GM18867 (cell line): ENCODE results near the gene PXYLP1.

Experiments used
- ATAC-seq: cut with Tn5 transposase; IDR thresholded peaks from one replicate; pipeline ENCODE4 v1.9.1; 2021; ENCODE audit warnings: mild to moderate bottlenecking, moderate library complexity; ENCODE audit not compliant: unreplicated experiment

Gene PXYLP1

GRCh38 chr3:141269961-141270360 is 38.3 kb downstream of the PXYLP1 start:
- no peak for ATAC-seq

- no peak for ATAC-seq
Observed at GRCh38 chr3:141271279-141272030, 39.8 kb downstream of the PXYLP1 start.

- no peak for ATAC-seq
Observed at GRCh38 chr3:141272906-141273662, 41.5 kb downstream of the PXYLP1 start.

GRCh38 chr3:141273700-141274410 is 42.2 kb downstream of the PXYLP1 start:
- no peak for ATAC-seq

- ATAC-seq, result no peak
Observed at GRCh38 chr3:141274411-141275031, 42.9 kb downstream of the PXYLP1 start.

GRCh38 chr3:141275032-141275422 is 43.4 kb downstream of the PXYLP1 start:
- no peak for ATAC-seq

GRCh38 chr3:141275511-141275910 is 43.9 kb downstream of the PXYLP1 start:
- no peak for ATAC-seq

- ATAC-seq, result no peak
Observed at GRCh38 chr3:141275973-141276372, 44.3 kb downstream of the PXYLP1 start.

- ATAC-seq, result no peak
Observed at GRCh38 chr3:141276398-141276797, 44.8 kb downstream of the PXYLP1 start.

GRCh38 chr3:141277451-141277850 is 45.8 kb downstream of the PXYLP1 start:
- no peak for ATAC-seq

GRCh38 chr3:141278196-141279076 is 46.8 kb downstream of the PXYLP1 start:
- ATAC-seq, result no peak

GRCh38 chr3:141279077-141279967 is 47.7 kb downstream of the PXYLP1 start:
- ATAC-seq, result peak; percentile 73

GRCh38 chr3:141280086-141280485 is 48.5 kb downstream of the PXYLP1 start:
- no peak for ATAC-seq

- no peak for ATAC-seq
Observed at GRCh38 chr3:141280690-141281089, 49.1 kb downstream of the PXYLP1 start.

- ATAC-seq, result no peak
Observed at GRCh38 chr3:141285570-141285969, 53.9 kb downstream of the PXYLP1 start.

GRCh38 chr3:141286856-141287255 is 55.2 kb downstream of the PXYLP1 start:
- no peak for ATAC-seq

GRCh38 chr3:141287326-141287725 is 55.7 kb downstream of the PXYLP1 start:
- no peak for ATAC-seq

- no peak for ATAC-seq
Observed at GRCh38 chr3:141288336-141288990, 56.8 kb downstream of the PXYLP1 start.
